ENCODE results near the gene KDM2B. TPM values are rescaled to one million over a fixed set of nuclear protein-coding genes. Genes with fewer than 3 reads are reported as not detected.

Gene KDM2B
- total and polyA plus RNA-seq, 10 of the 15 experiments (the other 5 are each of a cell fraction or from before 2014, with no cell fraction given), result 13.6 to 124 (median 40.4) TPM

- no peak for TF ChIP-seq RAD51 (IDR thresholded peaks at IDR 0.05)
- no peak for TF ChIP-seq RCOR1 (conservative IDR thresholded peaks at IDR 0.05; ENCODE audit: low read depth, low read length)
- TF ChIP-seq PAX8 (IDR thresholded peaks at IDR 0.05), result no peak
Measured at GRCh38 chr12:121403721-121404120, 177.1 kb downstream of the KDM2B start (continued).

GRCh38 chr12:121400332-121401139, 180.3 kb downstream of the KDM2B start:
- no peaks in the 10 kb centered on the region; the same call in 1 of the 2 replicates for H4K20me1 ChIP-seq (ENCODE audit: control insufficient read depth, insufficient read depth)
- peak overlapping the region; percentile 64 for H2AFZ ChIP-seq (ENCODE audit: control insufficient read depth, low read depth, low read length)
- peak; percentile 56 for DNase-seq (ENCODE audit: low read depth, low spot score)
- peak; percentile 98 for FAIRE-seq
- no peaks in the 10 kb centered on the region for H3K9me3 ChIP-seq (replicated peaks; ENCODE audit: control insufficient read depth, insufficient read depth, low read length)
- ChIA-PET SMC1A (ENCODE audit: uncharacterized antibody, unreplicated experiment) (interaction anchor here (0.6 to 5.4 kb wide), 11 partner anchors 9 to 721 kb away, joined by 3 to 46 read pairs (median 4); no protein-coding TSS in a partner anchor), RAD21 (ENCODE audit: unreplicated experiment) (interaction anchor here (0.6 to 3.4 kb wide), 10 partner anchors 9 to 1281 kb away, joined by 3 to 23 read pairs (median 6); partner anchors contain the start of gene ANAPC5), POLR2A (interaction anchor here (0.5 to 3.9 kb wide), 13 partner anchors 9 to 249 kb away, joined by 3 to 28 read pairs (median 4); partner anchors contain the start of genes ANAPC5 and CAMKK2), CTCF (interaction anchor here (0.8 to 3.1 kb wide), 12 partner anchors 9 to 284 kb away, joined by 3 to 21 read pairs (median 5); no protein-coding TSS in a partner anchor)
- intact Hi-C loops (cut with micrococcal nuclease; ENCODE audit: unreplicated experiment), result loop anchor here (1.0 to 5.0 kb wide), 2 partner anchors 48 to 68 kb away; partner anchors contain the start of gene ANAPC5
- H3K4me2 ChIP-seq (ENCODE audit: control insufficient read depth, insufficient read depth), result peak overlapping the region; percentile 78
- no peaks in the 10 kb centered on the region; the same call in 1 of the 2 replicates for H3K4me1 ChIP-seq (ENCODE audit: control insufficient read depth, insufficient read depth, low read length)
- no TSS peak for BruUV-seq (replicated peaks)
- H3K79me2 ChIP-seq (ENCODE audit: control insufficient read depth, insufficient read depth, low read length), result peaks cover 54% of the 10 kb centered on the region
- in situ Hi-C loops (cut with MboI), result no loop called here
- peak overlapping the region; percentile 97 for H3K9ac ChIP-seq (ENCODE audit: control insufficient read depth, insufficient read depth, low read length)
- peak; percentile 66 for ATAC-seq
- H3K36me3 ChIP-seq (ENCODE audit: control insufficient read depth in 2 of 2, insufficient read depth in 2 of 2, low read length in 1 of 2), result peaks cover 0 to 7% of the 10 kb centered on the region in 2 experiments; a peak in 2 of 4 replicates
- H3K27me3 ChIP-seq (replicated peaks in 1 of 2; ENCODE audit: control insufficient read depth in 2 of 2, insufficient read depth in 2 of 2, low read length in 1 of 2), result no peaks in the 10 kb centered on the region
- under 1% methylated on average over 43 of the region's 48 CpGs for WGBS (ENCODE audit: insufficient coverage, insufficient replicate concordance, low lambda C conversion rate, missing lambda C conversion rate)
- H3K27ac ChIP-seq (ENCODE audit: control insufficient read depth, insufficient read depth), result peak overlapping the region; percentile 93
- H3K4me3 ChIP-seq, result peak overlapping the region; percentile 95
- TF ChIP-seq CHD1 (IDR thresholded peaks at IDR 0.05; ENCODE audit: low read depth, low read length), result peak; percentile 75; the same call in 1 of the 2 replicates
- TF ChIP-seq IRF4 (IDR thresholded peaks at IDR 0.05; ENCODE audit: low read depth, low read length), result peak; percentile 80
- peak; percentile 51 for TF ChIP-seq TAF1 (IDR thresholded peaks at IDR 0.05; ENCODE audit: borderline replicate concordance, low read depth, low read length)
- TF ChIP-seq SMARCA5 (IDR thresholded peaks at IDR 0.05), result 0 out of 2 replicates have a peak, but pooled peaks have one; percentile 18
- TF ChIP-seq CHD4 (IDR thresholded peaks at IDR 0.05), result no peak
- TF ChIP-seq POLR2A (IDR thresholded peaks at IDR 0.05; ENCODE audit: low read depth, low read length), result peak; percentile 81
- no peak for TF ChIP-seq BMI1 (IDR thresholded peaks at IDR 0.05; ENCODE audit: borderline replicate concordance)
- 0 out of 2 replicates have a peak, but pooled peaks have one; percentile 27 for TF ChIP-seq NR2F1 (conservative IDR thresholded peaks at IDR 0.05)
- TF ChIP-seq PRDM15 (CRISPR knock-in tag; IDR thresholded peaks at IDR 0.05), result no peak
- TF ChIP-seq BCL11A (IDR thresholded peaks at IDR 0.05; ENCODE audit: low read depth, low read length), result peak; percentile 32; the same call in 1 of the 2 replicates
- TF ChIP-seq ZBTB40 (IDR thresholded peaks at IDR 0.05; ENCODE audit: borderline replicate concordance), result no peak
- no peak for TF ChIP-seq RAD21 (IDR thresholded peaks at IDR 0.05; ENCODE audit: insufficient read depth, low read depth, low read length)

Data from GM12878 (cell line).